H1 (cell line): ENCODE measurements around the gene APLP1. TPM values are rescaled to one million over a fixed set of nuclear protein-coding genes. Genes with fewer than 3 reads are reported as not detected.

Experiments
- CTCF ChIA-PET: fragments of 300-600 bp; sonication (Branson Sonifier 250); formaldehyde crosslinking; loops from one replicate; lab custom pipeline; 2021; ENCODE audit not compliant: partially characterized antibody; lab: Charles Lee
- POLR2A ChIA-PET: fragments of 300-600 bp; sonication (Branson Sonifier 250); formaldehyde crosslinking; loops from one replicate; lab custom pipeline; 2021; ENCODE audit warnings: inconsistent platforms; ENCODE audit not compliant: partially characterized antibody; lab: Charles Lee
- DNase-seq, 2 experiments: peaks; one replicate each; pipeline versions ENCODE4 v3.0.0 to v3.0.0-alpha.2; 2010 to 2022; ENCODE audit warnings: low spot score in 2 of 2, low read depth in 1 of 2, mixed read lengths in 1 of 2
- FAIRE-seq: peaks from 2 replicates; lab custom pipeline; 2011; peaks lifted over from hg19 to GRCh38; lab: Jason Lieb, UNC
- H2AFZ ChIP-seq: 2 replicates; pipeline ENCODE4 v1.8.1; 2012; ENCODE audit warnings: low read length, inconsistent platforms
- H2AK5ac ChIP-seq: 2 replicates; pipeline ENCODE4 v1.6.1; 2013; ENCODE audit warnings: low read depth, low read length
- H2BK120ac ChIP-seq: replicated peaks from 2 replicates; pipeline ENCODE3; 2013; ENCODE audit warnings: low read depth, low read length, inconsistent platforms
- H2BK12ac ChIP-seq: 2 replicates; pipeline ENCODE4 v1.6.1; 2013; ENCODE audit warnings: low read depth, low read length
- H2BK15ac ChIP-seq: 2 replicates; pipeline ENCODE4 v1.6.1; 2013; ENCODE audit warnings: low read length
- H2BK20ac ChIP-seq: 2 replicates; pipeline ENCODE4 v1.6.1; 2013; ENCODE audit warnings: low read length
- H2BK5ac ChIP-seq: 2 replicates; pipeline ENCODE4 v1.6.1; 2013; ENCODE audit warnings: low read depth, low read length
- H3K14ac ChIP-seq: 2 replicates; pipeline ENCODE4 v1.6.1; 2013; ENCODE audit warnings: inconsistent platforms; ENCODE audit not compliant: insufficient read length
- H3K18ac ChIP-seq: 2 replicates; pipeline ENCODE4 v1.6.1; 2013; ENCODE audit warnings: low read length; ENCODE audit errors: extremely low read depth
- H3K23ac ChIP-seq: 2 replicates; pipeline ENCODE4 v1.6.1; 2013; ENCODE audit warnings: inconsistent platforms; ENCODE audit not compliant: insufficient read length
- H3K23me2 ChIP-seq: 2 replicates; pipeline ENCODE4 v1.6.1; 2013; ENCODE audit warnings: low read depth, low read length
- H3K27ac ChIP-seq: 2 replicates; pipeline ENCODE4 v1.6.1; 2011; ENCODE audit warnings: low read depth, low read length, inconsistent platforms
- H3K27me3 ChIP-seq, 4 experiments: replicated peaks in 1 of 4; 1 replicate in 1 of 4; 2 replicates in 3 of 4; pipeline versions ENCODE4 v1.6.1 to v1.8.1; 2011 to 2013; ENCODE audit warnings: low read length in 3 of 4, mild to moderate bottlenecking in 3 of 4, inconsistent platforms in 2 of 4, mixed read lengths in 2 of 4, moderate library complexity in 1 of 4; ENCODE audit not compliant: control insufficient read depth in 3 of 4, insufficient read depth in 3 of 4; ENCODE audit errors: extremely low read depth in 1 of 4
- H3K36me3 ChIP-seq, 4 experiments: 2 replicates each; pipeline versions ENCODE4 v1.6.1 to v1.8.1; 2011 to 2013; ENCODE audit warnings: mild to moderate bottlenecking in 4 of 4, low read length in 3 of 4, moderate library complexity in 2 of 4, control low read depth in 1 of 4, inconsistent platforms in 1 of 4; ENCODE audit not compliant: insufficient read depth in 4 of 4, control insufficient read depth in 2 of 4
- H3K4ac ChIP-seq: replicated peaks from 2 replicates; pipeline ENCODE3; 2013; ENCODE audit warnings: low read length, low read depth, mixed read lengths, inconsistent platforms; ENCODE audit not compliant: insufficient read length
- H3K4me1 ChIP-seq, 4 experiments: replicated peaks in 1 of 4; 1 replicate in 1 of 4; 2 replicates in 3 of 4; pipeline versions ENCODE4 v1.6.1 to v1.8.1; 2011 to 2013; ENCODE audit warnings: low read length in 3 of 4, inconsistent platforms in 2 of 4, mixed read lengths in 1 of 4; ENCODE audit not compliant: insufficient read depth in 4 of 4, control insufficient read depth in 3 of 4
- H3K4me2 ChIP-seq, 2 experiments: 2 replicates each; pipeline versions ENCODE4 v1.6.1 to v1.8.1; 2011 to 2013; ENCODE audit warnings: low read depth in 2 of 2, low read length in 2 of 2, control low read depth in 1 of 2, inconsistent platforms in 1 of 2, mild to moderate bottlenecking in 1 of 2; ENCODE audit not compliant: insufficient read depth in 1 of 2
- H3K4me3 ChIP-seq, 4 experiments: fragments of 200-600, 300-600 bp in 1 of 4; sonication (generic), shearing (Covaris generic), sonication (Bioruptor Twin) in 1 of 4; 2 replicates each; pipeline versions ENCODE4 v1.5.1 to v1.8.1; 2011 to 2016; ENCODE audit warnings: low read length in 4 of 4, low read depth in 3 of 4, control low read depth in 2 of 4, inconsistent platforms in 2 of 4, mild to moderate bottlenecking in 2 of 4, mixed read lengths in 1 of 4, moderate library complexity in 1 of 4; ENCODE audit not compliant: insufficient read depth in 2 of 4; ENCODE audit errors: extremely low read depth in 1 of 4
- H3K56ac ChIP-seq: replicated peaks from 2 replicates; pipeline ENCODE3; 2013; ENCODE audit warnings: low read depth, mild to moderate bottlenecking, mixed read lengths, low read length, inconsistent platforms; ENCODE audit not compliant: insufficient read length
- H3K79me1 ChIP-seq: 2 replicates; pipeline ENCODE4 v1.6.1; 2013; ENCODE audit warnings: low read depth, low read length, control low read depth
- H3K79me2 ChIP-seq, 2 experiments: 2 replicates each; pipeline versions ENCODE4 v1.6.1 to v1.8.1; 2012 to 2013; ENCODE audit warnings: low read length in 2 of 2, mild to moderate bottlenecking in 2 of 2, inconsistent platforms in 1 of 2; ENCODE audit not compliant: insufficient read depth in 2 of 2, control insufficient read depth in 1 of 2
- H3K9ac ChIP-seq, 4 experiments: replicated peaks in 1 of 4; 1 replicate in 1 of 4; 2 replicates in 3 of 4; pipeline versions ENCODE4 v1.6.1 to v1.8.1; 2011 to 2013; ENCODE audit warnings: low read depth in 3 of 4, low read length in 3 of 4, control low read depth in 2 of 4, mild to moderate bottlenecking in 2 of 4, moderate library complexity in 2 of 4, inconsistent platforms in 1 of 4; ENCODE audit errors: extremely low read depth in 1 of 4
- H3K9me3 ChIP-seq, 2 experiments: 2 replicates each; pipeline versions ENCODE4 v1.6.1 to v1.8.1; 2012 to 2013; ENCODE audit warnings: mild to moderate bottlenecking in 2 of 2, moderate library complexity in 2 of 2, control low read depth in 1 of 2, inconsistent platforms in 1 of 2, low read depth in 1 of 2, low read length in 1 of 2, mixed read lengths in 1 of 2; ENCODE audit not compliant: insufficient read depth in 2 of 2
- H4K20me1 ChIP-seq, 2 experiments: replicated peaks in 1 of 2; 2 replicates each; pipeline versions ENCODE3 to v1.8.1; 2011 to 2013; ENCODE audit warnings: inconsistent platforms in 2 of 2, low read length in 2 of 2, mild to moderate bottlenecking in 1 of 2; ENCODE audit not compliant: insufficient read depth in 2 of 2, control insufficient read depth in 1 of 2
- H4K5ac ChIP-seq: 2 replicates; pipeline ENCODE4 v1.6.1; 2013; ENCODE audit warnings: low read length, low read depth, mixed read lengths, inconsistent platforms; ENCODE audit not compliant: insufficient read length
- H4K8ac ChIP-seq: 2 replicates; pipeline ENCODE4 v1.8.0; 2013; ENCODE audit warnings: mild to moderate bottlenecking, moderate library complexity, low read length, inconsistent platforms; ENCODE audit not compliant: insufficient read depth; ENCODE audit errors: extremely low read depth
- H4K91ac ChIP-seq: replicated peaks from 2 replicates; pipeline ENCODE3; 2013; ENCODE audit warnings: low read length, mixed read lengths, inconsistent platforms; ENCODE audit not compliant: insufficient read length
- ASH2L ChIP-seq: fragments of 200-600, 300-600 bp; sonication (generic); IDR thresholded peaks from one replicate; pipeline ENCODE4 v1.7.1; 2017; ENCODE audit warnings: low read length
- BACH1 ChIP-seq: IDR thresholded peaks from 2 replicates; pipeline ENCODE4 v1.6.1; 2012; ENCODE audit warnings: low read length, improper control_type of control experiment
- CEBPB ChIP-seq: IDR thresholded peaks from 2 replicates; pipeline ENCODE4 v1.6.1; 2012; ENCODE audit warnings: low read depth, low read length
- CTBP2 ChIP-seq: IDR thresholded peaks from 2 replicates; pipeline ENCODE4 v1.7.0; 2011; ENCODE audit warnings: borderline replicate concordance, mild to moderate bottlenecking, moderate library complexity, mixed read lengths, low read length; ENCODE audit not compliant: insufficient read depth, insufficient read length
- EZH2 ChIP-seq: fragments of 200-600 bp; sonication (generic); IDR thresholded peaks from 2 replicates; pipeline ENCODE4 v1.7.1; 2012; ENCODE audit warnings: low read depth, mild to moderate bottlenecking, moderate library complexity, low read length, inconsistent platforms; ENCODE audit not compliant: severe bottlenecking
- HDAC2 ChIP-seq, 2 experiments: fragments of 300-600 bp in 1 of 2; sonication (generic) in 1 of 2; IDR thresholded peaks; 2 replicates each; pipeline ENCODE4 v1.6.1; 2011 to 2012; ENCODE audit warnings: low read depth in 2 of 2, low read length in 2 of 2, mild to moderate bottlenecking in 2 of 2, moderate library complexity in 2 of 2, borderline replicate concordance in 1 of 2, inconsistent platforms in 1 of 2
- JUND ChIP-seq: IDR thresholded peaks from 2 replicates; pipeline ENCODE4 v1.6.1; 2011; ENCODE audit warnings: mild to moderate bottlenecking, improper control_type of control experiment, low read length
- MAX ChIP-seq: IDR thresholded peaks from 2 replicates; pipeline ENCODE4 v1.6.1; 2012; ENCODE audit warnings: inconsistent platforms
- POLR2A ChIP-seq, 2 experiments: IDR thresholded peaks; 1 replicate in 1 of 2; 2 replicates in 1 of 2; pipeline ENCODE4 v1.6.1; 2011; ENCODE audit warnings: low read depth in 2 of 2, low read length in 2 of 2, mild to moderate bottlenecking in 2 of 2; ENCODE audit errors: control extremely low read depth in 1 of 2
- SRF ChIP-seq: IDR thresholded peaks from 2 replicates; pipeline ENCODE4 v1.6.1; 2011; ENCODE audit warnings: mild to moderate bottlenecking, low read depth, low read length, moderate library complexity
- WGBS, 2 experiments: shearing (Covaris generic) in 1 of 2; methylation state at CpG; one replicate each; pipeline versions ENCODE4 v1.1.6 to v1.1.7; 2013 to 2015; ENCODE audit warnings: low lambda C conversion rate in 2 of 2, mixed read lengths in 2 of 2, inconsistent platforms in 1 of 2, low coverage in 1 of 2, missing lambda C conversion rate in 1 of 2; ENCODE audit not compliant: insufficient replicate concordance in 2 of 2, insufficient coverage in 1 of 2, insufficient read length in 1 of 2; ENCODE audit errors: extremely low coverage in 1 of 2, missing lambda C conversion rate in 1 of 2; 5-methylcytosine and 5-hydroxymethylcytosine counted together
- polyA plus RNA-seq, 7 experiments: library from polyadenylated mRNA; depleted of rRNA in 3 of 7; stranded (reverse) in 5 of 7; unstranded in 2 of 7; fragments of >200 nt in 5 of 7; fragments of 200-250 nt in 2 of 7; gene quantifications; 1 replicate in 5 of 7; 2 replicates in 1 of 7; 4 replicates in 1 of 7; pipeline versions ENCODE4 v1.2.1 to v1.2.3, GENCODE V29; 2011 to 2013; ENCODE audit warnings: missing spikeins in 2 of 7, mixed read lengths in 2 of 7
- total RNA-seq: library from RNA; stranded (reverse); fragmentation: NEBNext Ultra II Directional; extraction: Animal tissue kit (Norgen Biotek cat#: 25700); gene quantifications from 2 replicates; pipeline ENCODE4 v1.2.1, GENCODE V29; 2021

The APLP1 gene
- total and polyA plus RNA-seq, 2 of the 8 experiments (the other 6 are each of a cell fraction or from before 2014, with no cell fraction given): 19.9 to 22.0 TPM

GRCh38 chr19:35925501-35925900, 57.1 kb downstream of the APLP1 start:
- FAIRE-seq: no peak
- ChIA-PET POLR2A (interaction anchor here (0.8 kb wide), 1 partner anchor 34 kb away, joined by 3 read pairs; no protein-coding TSS in a partner anchor), CTCF (interaction anchor here (0.5 to 2.9 kb wide), 8 partner anchors 9 to 236 kb away, joined by 3 to 14 read pairs (median 5); no protein-coding TSS in a partner anchor)
- H3K4me1 ChIP-seq: no peaks in the 10 kb centered on the region
- no peak overlapping the region for H2BK12ac ChIP-seq
- no peak overlapping the region for H3K14ac ChIP-seq
- H2AK5ac ChIP-seq: no peak overlapping the region
- H4K91ac ChIP-seq: no peak overlapping the region
- no peak for DNase-seq
- H3K9me3 ChIP-seq: peaks cover 0 to 3% of the 10 kb centered on the region in 2 experiments; a peak in 1 of 4 replicates
- no peak overlapping the region for H2AFZ ChIP-seq
- no peaks in the 10 kb centered on the region for H3K79me1 ChIP-seq
- no peak overlapping the region for H3K56ac ChIP-seq
- H4K5ac ChIP-seq: no peak overlapping the region
- H3K27me3 ChIP-seq: no peaks in the 10 kb centered on the region
- no peak overlapping the region for H2BK20ac ChIP-seq
- H3K4ac ChIP-seq: no peak overlapping the region
- no peaks in the 10 kb centered on the region for H3K79me2 ChIP-seq
- H2BK120ac ChIP-seq: no peak overlapping the region
- no peak overlapping the region for H2BK15ac ChIP-seq
- no peak overlapping the region for H3K18ac ChIP-seq
- H4K8ac ChIP-seq: no peak overlapping the region
- H4K20me1 ChIP-seq: no peaks in the 10 kb centered on the region
- H3K36me3 ChIP-seq: no peaks in the 10 kb centered on the region
- no peak overlapping the region for H3K4me3 ChIP-seq
- TF ChIP-seq CTBP2: no peak
- TF ChIP-seq BACH1: no peak
- TF ChIP-seq EZH2: no peak
- TF ChIP-seq MAX: no peak
- no peak for TF ChIP-seq ASH2L
- TF ChIP-seq POLR2A (IDR thresholded peaks at IDR 0.05; ENCODE audit: control extremely low read depth in 1 of 2, low read depth in 2 of 2, low read length in 2 of 2): no peak
- TF ChIP-seq CEBPB: no peak
- TF ChIP-seq HDAC2 (IDR thresholded peaks at IDR 0.05; ENCODE audit: borderline replicate concordance in 1 of 2, low read depth in 2 of 2, low read length in 2 of 2): no peak
- no peak for TF ChIP-seq JUND
- TF ChIP-seq SRF: no peak
- WGBS, 2 experiments: 91% methylated on average over 3 of the region's 3 CpGs; no CpG with 5 or more reads in 1 of the 2 experiments
- H3K4me2 ChIP-seq: no peak overlapping the region
- no peak overlapping the region for H3K9ac ChIP-seq
- H3K27ac ChIP-seq: no peak overlapping the region
- no peaks in the 10 kb centered on the region for H3K23me2 ChIP-seq
- no peak overlapping the region for H3K23ac ChIP-seq
- H2BK5ac ChIP-seq: no peak overlapping the region
